ENCODE data around the gene SCGB1D1. TPM values are rescaled to one million over a fixed set of nuclear protein-coding genes. Genes with fewer than 3 reads are reported as not detected.

Gene SCGB1D1
- total RNA-seq, 1 experiment from 2014 or later: not detected

- no peaks in the 10 kb centered on the region for H3K4me1 Mint-ChIP-seq (ENCODE audit: insufficient read depth, unreplicated experiment)
These were observed 47.5 kb downstream of the SCGB1D1 start for GRCh38 chr11:62237499-62237898.

GRCh38 chr11:62238151-62238550 lies 48.1 kb downstream of the SCGB1D1 start:
- Mint-ChIP-seq H3K27ac (ENCODE audit: low read depth, unreplicated experiment) (no peak overlapping the region), H3K36me3 (ENCODE audit: insufficient read depth, unreplicated experiment) (no peaks in the 10 kb centered on the region), H3K4me3 (ENCODE audit: unreplicated experiment) (no peak overlapping the region), H3K27me3 (ENCODE audit: insufficient read depth, unreplicated experiment) (peaks cover 69% of the 10 kb centered on the region), H3K4me1 (ENCODE audit: insufficient read depth, unreplicated experiment) (no peaks in the 10 kb centered on the region), H3K9me3 (ENCODE audit: unreplicated experiment) (no peaks in the 10 kb centered on the region)
- POLR2A ChIA-PET: no interaction called here
- intact Hi-C loops (cut with micrococcal nuclease): no loop called here
- CTCF ChIA-PET: no interaction called here
- no peak for TF ChIP-seq CTCF (IDR thresholded peaks at IDR 0.05; ENCODE audit: unreplicated experiment)
- no TSS peak for BruUV-seq (replicated peaks)
- no peak for DNase-seq (ENCODE audit: unreplicated experiment)

More at GRCh38 chr11:62237499-62237898, 47.5 kb downstream of the SCGB1D1 start:
- no TSS peak for BruUV-seq (replicated peaks)
- Mint-ChIP-seq H3K9me3 (ENCODE audit: unreplicated experiment) (no peaks in the 10 kb centered on the region), H3K27ac (ENCODE audit: low read depth, unreplicated experiment) (no peak overlapping the region), H3K36me3 (ENCODE audit: insufficient read depth, unreplicated experiment) (no peaks in the 10 kb centered on the region), H3K27me3 (ENCODE audit: insufficient read depth, unreplicated experiment) (peaks cover 75% of the 10 kb centered on the region), H3K4me3 (ENCODE audit: unreplicated experiment) (no peak overlapping the region)
- DNase-seq (ENCODE audit: unreplicated experiment): no peak
- TF ChIP-seq CTCF (IDR thresholded peaks at IDR 0.05; ENCODE audit: unreplicated experiment): no peak
- intact Hi-C loops (cut with micrococcal nuclease): no loop called here
- POLR2A ChIA-PET: no interaction called here
- CTCF ChIA-PET: no interaction called here

- CTCF ChIA-PET: interaction anchor here (0.9 to 3.7 kb wide), 5 partner anchors 8 to 139 kb away, joined by 3 to 23 read pairs (median 3); no protein-coding TSS in a partner anchor
- DNase-seq (ENCODE audit: unreplicated experiment): no peak
- POLR2A ChIA-PET: interaction anchor here (0.6 kb wide), 1 partner anchor 56 kb away, joined by 4 read pairs; no protein-coding TSS in a partner anchor
- Mint-ChIP-seq H3K27ac (ENCODE audit: low read depth, unreplicated experiment) (no peak overlapping the region), H3K4me1 (ENCODE audit: insufficient read depth, unreplicated experiment) (no peaks in the 10 kb centered on the region), H3K36me3 (ENCODE audit: insufficient read depth, unreplicated experiment) (no peaks in the 10 kb centered on the region), H3K9me3 (ENCODE audit: unreplicated experiment) (no peaks in the 10 kb centered on the region), H3K27me3 (ENCODE audit: insufficient read depth, unreplicated experiment) (peaks cover 55% of the 10 kb centered on the region), H3K4me3 (ENCODE audit: unreplicated experiment) (no peak overlapping the region)
- no peak for TF ChIP-seq CTCF (IDR thresholded peaks at IDR 0.05; ENCODE audit: unreplicated experiment)
- intact Hi-C loops (cut with micrococcal nuclease): no loop called here
- BruUV-seq (replicated peaks): no TSS peak
These were observed 51.1 kb downstream of the SCGB1D1 start for GRCh38 chr11:62241095-62241494.

GRCh38 chr11:62242021-62242420 lies 52.0 kb downstream of the SCGB1D1 start, which contains the start of gene SCGB1D2:
SCGB1D2 (plus strand) TSS chr11:62242239; CDS start chr11:62242308, 69 bp downstream.
- Mint-ChIP-seq H3K36me3 (ENCODE audit: insufficient read depth, unreplicated experiment) (no peaks in the 10 kb centered on the region), H3K27me3 (ENCODE audit: insufficient read depth, unreplicated experiment) (peaks cover 60% of the 10 kb centered on the region), H3K27ac (ENCODE audit: low read depth, unreplicated experiment) (no peak within 1 kb of the TSS), H3K4me1 (ENCODE audit: insufficient read depth, unreplicated experiment) (no peaks in the 10 kb centered on the region), H3K4me3 (ENCODE audit: unreplicated experiment) (no peak within 1 kb of the TSS), H3K9me3 (ENCODE audit: unreplicated experiment) (no peaks in the 10 kb centered on the region)
- ChIA-PET CTCF (interaction anchor here (0.5 to 3.7 kb wide), 15 partner anchors 8 to 183 kb away, joined by 3 to 23 read pairs (median 3); no protein-coding TSS in a partner anchor), POLR2A (interaction anchor here (0.6 to 1.6 kb wide), 4 partner anchors 13 to 353 kb away, joined by 3 to 7 read pairs (median 3); no protein-coding TSS in a partner anchor)
- peak; percentile 74 for DNase-seq (ENCODE audit: unreplicated experiment)
- TF ChIP-seq CTCF (IDR thresholded peaks at IDR 0.05; ENCODE audit: unreplicated experiment): no peak
- no TSS peak for BruUV-seq (replicated peaks)
- intact Hi-C loops (cut with micrococcal nuclease): no loop called here

Other genes starting within 250 kb of the SCGB1D1 start
- gene BEST1, start 239.9 kb upstream of the SCGB1D1 start, total RNA-seq (2022): 2.5 and 3.2 TPM in 2 replicates
- 8,367 and 15,492 TPM in 2 replicates for gene FTH1, start 222.6 kb upstream of the SCGB1D1 start, total RNA-seq (2022)
- 40.4 and 56.2 TPM in 2 replicates for gene INCENP, start 66.2 kb upstream of the SCGB1D1 start, total RNA-seq (2022)
- not detected in 2 replicates for gene SCGB2A1, start 18.5 kb downstream of the SCGB1D1 start, total RNA-seq (2022)
- not detected in 2 replicates for gene SCGB1D2, start 52.0 kb downstream of the SCGB1D1 start, total RNA-seq (2022)
- not detected in 2 replicates for gene SCGB2A2, start 79.9 kb downstream of the SCGB1D1 start, total RNA-seq (2022)
- not detected in 2 replicates for gene SCGB1D4, start 108.9 kb downstream of the SCGB1D1 start, total RNA-seq (2022)
- gene ASRGL1, start 147.2 kb downstream of the SCGB1D1 start, total RNA-seq (2022): 0.65 TPM in 1 of 2 replicates, not detected in the other
- not detected in 2 replicates for gene SCGB1A1, start 228.8 kb downstream of the SCGB1D1 start, total RNA-seq (2022)

Data from MCF 10A (cell line).